ENCODE results near the gene EFHD2.
"Not testable (repeated sequence)": the region's sequence is repeated elsewhere in the genome, so short reads cannot be mapped to it uniquely, and the experiment has no call there.

Gene EFHD2

GRCh38 chr1:15382601-15383518 is 26.8 kb upstream of the EFHD2 start:
- H3K36me3 Mint-ChIP-seq = no peaks in the 10 kb centered on the region
- no peaks in the 10 kb centered on the region for H3K9me3 Mint-ChIP-seq
- DNase-seq = no peak
- H3K4me1 Mint-ChIP-seq = peaks cover 4% of the 10 kb centered on the region
- peaks cover 70% of the 10 kb centered on the region for H3K27me3 Mint-ChIP-seq
- CTCF ChIA-PET = no interaction called here
- no peak overlapping the region for H3K4me3 Mint-ChIP-seq
- no peak overlapping the region for H3K27ac Mint-ChIP-seq

- Mint-ChIP-seq H3K27me3 (peaks cover 74% of the 10 kb centered on the region), H3K4me1 (peaks cover 4% of the 10 kb centered on the region), H3K27ac (no peak overlapping the region), H3K4me3 (no peak overlapping the region), H3K9me3 (no peaks in the 10 kb centered on the region), H3K36me3 (no peaks in the 10 kb centered on the region)
- no peak for DNase-seq
- CTCF ChIA-PET = no interaction called here
Observed at GRCh38 chr1:15383810-15384209, 25.9 kb upstream of the EFHD2 start.

GRCh38 chr1:15384301-15384901 is 25.3 kb upstream of the EFHD2 start:
- H3K27me3 Mint-ChIP-seq = peaks cover 77% of the 10 kb centered on the region
- H3K27ac Mint-ChIP-seq = no peak overlapping the region
- H3K4me1 Mint-ChIP-seq = peaks cover 4% of the 10 kb centered on the region
- DNase-seq = no peak
- H3K9me3 Mint-ChIP-seq = no peaks in the 10 kb centered on the region
- no peaks in the 10 kb centered on the region for H3K36me3 Mint-ChIP-seq
- CTCF ChIA-PET = no interaction called here
- no peak overlapping the region for H3K4me3 Mint-ChIP-seq

- CTCF ChIA-PET = interaction anchor here (1.6 to 1.8 kb wide), 2 partner anchors 45 to 62 kb away, joined by 6 to 9 read pairs; no protein-coding TSS in a partner anchor
- DNase-seq = no peak
- H3K27ac Mint-ChIP-seq = no peak overlapping the region
- H3K4me1 Mint-ChIP-seq = peaks cover 4% of the 10 kb centered on the region
- no peak overlapping the region for H3K4me3 Mint-ChIP-seq
- H3K36me3 Mint-ChIP-seq = no peaks in the 10 kb centered on the region
- H3K27me3 Mint-ChIP-seq = peaks cover 72% of the 10 kb centered on the region
- H3K9me3 Mint-ChIP-seq = no peaks in the 10 kb centered on the region
Observed at GRCh38 chr1:15385420-15385819, 24.3 kb upstream of the EFHD2 start.

- H3K27me3 Mint-ChIP-seq = peaks cover 80% of the 10 kb centered on the region
- H3K9me3 Mint-ChIP-seq = no peaks in the 10 kb centered on the region
- no peaks in the 10 kb centered on the region for H3K36me3 Mint-ChIP-seq
- DNase-seq = no peak
- H3K4me1 Mint-ChIP-seq = peaks cover 4% of the 10 kb centered on the region
- CTCF ChIA-PET = interaction anchor here (0.6 to 1.8 kb wide), 3 partner anchors 14 to 62 kb away, joined by 3 to 9 read pairs (median 6); no protein-coding TSS in a partner anchor
- H3K4me3 Mint-ChIP-seq = no peak overlapping the region
- H3K27ac Mint-ChIP-seq = no peak overlapping the region
Observed at GRCh38 chr1:15386164-15386749, 23.4 kb upstream of the EFHD2 start.

GRCh38 chr1:15388201-15388880 is 21.3 kb upstream of the EFHD2 start:
- Mint-ChIP-seq H3K36me3 (no peaks in the 10 kb centered on the region), H3K4me1 (peaks cover 4% of the 10 kb centered on the region), H3K4me3 (no peak overlapping the region), H3K27me3 (peaks cover 79% of the 10 kb centered on the region), H3K9me3 (no peaks in the 10 kb centered on the region), H3K27ac (no peak overlapping the region)
- CTCF ChIA-PET = interaction anchor here (0.9 kb wide), 1 partner anchor 44 kb away, joined by 3 read pairs; no protein-coding TSS in a partner anchor
- DNase-seq = no peak

GRCh38 chr1:15389828-15390227 is 19.9 kb upstream of the EFHD2 start:
- H3K4me1 Mint-ChIP-seq, H3K27ac Mint-ChIP-seq, H3K9me3 Mint-ChIP-seq, CTCF ChIA-PET, H3K36me3 Mint-ChIP-seq, DNase-seq, H3K4me3 Mint-ChIP-seq: not testable (repeated sequence)
- peaks cover 72% of the 10 kb centered on the region for H3K27me3 Mint-ChIP-seq

GRCh38 chr1:15390667-15391066 is 19.0 kb upstream of the EFHD2 start:
- Mint-ChIP-seq H3K36me3 (no peaks in the 10 kb centered on the region), H3K4me3 (no peak overlapping the region), H3K27ac (no peak overlapping the region), H3K4me1 (peaks cover 4% of the 10 kb centered on the region), H3K9me3 (no peaks in the 10 kb centered on the region), H3K27me3 (peaks cover 64% of the 10 kb centered on the region)
- no peak for DNase-seq
- CTCF ChIA-PET = no interaction called here

GRCh38 chr1:15391366-15391765 is 18.3 kb upstream of the EFHD2 start:
- DNase-seq = no peak
- Mint-ChIP-seq H3K9me3 (no peaks in the 10 kb centered on the region), H3K27me3 (peaks cover 57% of the 10 kb centered on the region), H3K4me3 (no peak overlapping the region), H3K27ac (no peak overlapping the region), H3K4me1 (peaks cover 1% of the 10 kb centered on the region), H3K36me3 (no peaks in the 10 kb centered on the region)
- CTCF ChIA-PET = interaction anchor here (0.6 kb wide), 1 partner anchor 108 kb away, joined by 3 read pairs; no protein-coding TSS in a partner anchor

GRCh38 chr1:15393475-15394257 is 16.0 kb upstream of the EFHD2 start:
- Mint-ChIP-seq H3K27ac (no peak overlapping the region), H3K4me1 (no peaks in the 10 kb centered on the region), H3K4me3 (no peak overlapping the region), H3K36me3 (no peaks in the 10 kb centered on the region), H3K9me3 (no peaks in the 10 kb centered on the region), H3K27me3 (peaks cover 34% of the 10 kb centered on the region)
- DNase-seq = no peak
- CTCF ChIA-PET = no interaction called here

- Mint-ChIP-seq H3K27me3 (peaks cover 28% of the 10 kb centered on the region), H3K36me3 (no peaks in the 10 kb centered on the region), H3K4me3 (no peak overlapping the region), H3K9me3 (peaks cover 1% of the 10 kb centered on the region), H3K4me1 (no peaks in the 10 kb centered on the region), H3K27ac (no peak overlapping the region)
- CTCF ChIA-PET = no interaction called here
- no peak for DNase-seq
Observed at GRCh38 chr1:15394258-15394690, 15.4 kb upstream of the EFHD2 start.

- CTCF ChIA-PET = no interaction called here
- Mint-ChIP-seq H3K9me3 (peaks cover 4% of the 10 kb centered on the region), H3K27me3 (peaks cover 7% of the 10 kb centered on the region), H3K27ac (no peak overlapping the region), H3K36me3 (no peaks in the 10 kb centered on the region), H3K4me3 (no peak overlapping the region), H3K4me1 (no peaks in the 10 kb centered on the region)
- no peak for DNase-seq
Observed at GRCh38 chr1:15397236-15397635, 12.5 kb upstream of the EFHD2 start.

- Mint-ChIP-seq H3K27ac (no peak overlapping the region), H3K9me3 (peaks cover 4% of the 10 kb centered on the region), H3K36me3 (no peaks in the 10 kb centered on the region), H3K4me3 (no peak overlapping the region), H3K4me1 (no peaks in the 10 kb centered on the region), H3K27me3 (peaks cover 11% of the 10 kb centered on the region)
- CTCF ChIA-PET = interaction anchor here (1.0 kb wide), 1 partner anchor 13 kb away, joined by 3 read pairs; no protein-coding TSS in a partner anchor
- no peak for DNase-seq
Observed at GRCh38 chr1:15399710-15400109, 10.0 kb upstream of the EFHD2 start.
